Posterior vena cava (tissue), 2 donors: ENCODE data around the gene PAOX. TPM values are rescaled to one million over a fixed set of nuclear protein-coding genes. Genes with fewer than 3 reads are reported as not detected.
"Not testable (repeated sequence)": the region's sequence is repeated elsewhere in the genome, so short reads cannot be mapped to it uniquely, and the experiment has no call there.

Experiments used
- DNase-seq: peaks from one replicate; pipeline ENCODE4 v3.0.0-alpha.2; 2020; ENCODE audit warnings: low spot score
- intact Hi-C, 2 donors: fragments of 100-400 bp; cut with DNase I; formaldehyde crosslinking; loops; one replicate each; pipeline versions ENCODE4 v1.14.1 to v1.14.2; 2022 to 2023
- total RNA-seq, 2 donors: library from RNA; stranded (reverse); fragmentation: NEBNext Ultra II Directional; extraction: Animal tissue kit (Norgen Biotek cat#: 25700); gene quantifications; one replicate each; pipeline ENCODE4 v1.2.1, GENCODE V29; 2021
- donor health status: DM: yes; HTN: yes; CAD: no.
- donor health status: DM: yes; HTN: yes; CAD: no.

The PAOX gene
- total RNA-seq, 2 donors from 2014 or later = 2.8 to 3.5 TPM

- peak; percentile 81 for DNase-seq
- intact Hi-C loops = no loop called here
These were observed 15.7 kb downstream of the PAOX start for GRCh38 chr10:133394801-133395221.

DNA sequence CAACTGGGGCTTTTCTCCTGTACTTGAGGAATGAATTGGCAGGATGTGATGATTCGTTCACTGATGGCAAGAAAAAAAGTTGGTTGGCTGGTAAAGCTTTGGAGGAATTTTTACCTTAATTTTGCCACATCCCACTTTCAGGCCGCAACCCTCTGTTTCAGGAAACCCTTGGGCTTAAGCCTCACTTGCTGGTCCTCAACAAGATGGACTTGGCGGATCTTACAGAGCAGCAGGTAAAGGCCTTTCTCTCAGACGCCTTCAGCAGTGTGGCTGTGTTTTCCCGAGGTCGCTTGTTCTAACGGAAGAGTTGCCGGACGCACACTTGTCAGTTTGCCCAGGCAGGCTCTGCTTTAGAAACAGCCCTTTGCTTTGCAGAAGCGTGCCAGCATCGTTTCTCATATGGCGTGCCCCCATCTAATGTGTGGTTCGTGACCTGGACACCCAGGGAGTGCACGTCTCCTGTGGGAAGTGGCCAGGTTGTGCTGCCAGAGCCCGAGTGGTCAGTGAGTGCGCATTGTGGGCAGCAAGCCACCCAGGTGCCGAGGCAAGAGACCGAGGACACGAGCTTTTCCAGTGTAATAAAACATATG is 17.1 kb downstream of the PAOX start:
- peak; percentile 63 for DNase-seq
- intact Hi-C loops = no loop called here

- intact Hi-C loops = no loop called here
- no peak for DNase-seq
These were observed 18.9 kb downstream of the PAOX start for GRCh38 chr10:133397938-133398337.

DNA sequence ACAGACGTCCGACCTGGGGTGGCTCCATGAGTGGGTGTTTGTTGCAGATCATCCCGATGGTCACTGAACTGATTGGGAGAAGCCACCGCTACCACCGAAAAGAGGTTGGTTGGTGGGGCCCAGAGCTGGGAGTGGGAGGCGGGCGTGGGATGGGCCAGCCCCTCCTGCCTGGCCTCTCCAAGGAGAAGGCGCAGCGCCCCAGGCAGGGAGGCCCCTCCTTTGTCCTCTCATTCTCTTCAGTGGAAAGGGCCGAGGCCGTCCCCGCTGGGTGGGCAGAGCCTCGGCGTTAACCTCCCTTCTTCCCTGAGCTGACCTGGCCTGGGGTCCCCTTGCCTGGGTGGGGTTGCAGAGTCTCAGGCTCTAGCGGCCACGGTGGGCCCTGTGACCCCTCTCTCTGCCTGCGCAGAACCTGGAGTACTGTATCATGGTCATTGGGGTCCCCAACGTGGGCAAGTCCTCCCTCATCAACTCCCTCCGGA is 20.1 kb downstream of the PAOX start:
- intact Hi-C loops = no loop called here
- DNase-seq = peak; percentile 68

DNA sequence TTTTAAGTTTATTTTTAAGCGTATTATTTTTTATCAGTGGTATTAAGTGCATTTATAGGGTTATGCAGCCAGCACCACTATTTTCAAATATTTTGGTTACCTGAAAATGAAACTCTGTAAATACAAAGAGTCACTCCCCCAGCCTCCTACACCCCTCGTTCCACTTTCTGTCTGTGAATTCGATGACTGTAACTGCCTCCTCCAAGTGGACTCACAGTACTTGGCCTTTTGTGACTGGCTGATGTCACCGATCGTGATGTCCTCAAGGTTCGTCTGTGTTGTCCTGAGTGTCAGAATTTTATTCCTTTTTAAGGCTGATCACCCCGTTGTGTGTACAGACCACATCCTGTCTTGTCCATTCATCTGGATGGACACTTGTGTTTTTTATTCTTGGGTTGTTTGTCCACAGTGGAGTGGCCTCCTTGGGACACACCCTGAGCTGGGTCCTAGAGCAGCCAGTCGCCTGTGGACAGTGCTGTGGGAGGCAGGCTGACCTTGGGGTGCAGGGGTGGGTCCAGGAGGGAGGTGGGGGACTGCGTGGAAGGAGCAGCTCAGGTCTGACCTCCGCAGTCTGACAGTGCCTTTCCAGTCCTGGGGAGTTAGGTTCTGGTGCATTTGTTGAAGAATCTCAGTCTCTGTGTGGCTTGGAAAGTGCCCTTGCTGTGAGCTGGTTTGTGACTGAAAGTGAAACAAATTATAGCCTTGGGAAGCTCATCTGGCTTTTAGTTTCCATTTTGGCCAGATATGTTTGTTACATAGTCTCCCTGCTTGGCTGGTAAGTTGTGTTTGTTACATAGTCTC is 21.8 kb downstream of the PAOX start:
- intact Hi-C loops = no loop called here
- DNase-seq = peak; percentile 42

DNA sequence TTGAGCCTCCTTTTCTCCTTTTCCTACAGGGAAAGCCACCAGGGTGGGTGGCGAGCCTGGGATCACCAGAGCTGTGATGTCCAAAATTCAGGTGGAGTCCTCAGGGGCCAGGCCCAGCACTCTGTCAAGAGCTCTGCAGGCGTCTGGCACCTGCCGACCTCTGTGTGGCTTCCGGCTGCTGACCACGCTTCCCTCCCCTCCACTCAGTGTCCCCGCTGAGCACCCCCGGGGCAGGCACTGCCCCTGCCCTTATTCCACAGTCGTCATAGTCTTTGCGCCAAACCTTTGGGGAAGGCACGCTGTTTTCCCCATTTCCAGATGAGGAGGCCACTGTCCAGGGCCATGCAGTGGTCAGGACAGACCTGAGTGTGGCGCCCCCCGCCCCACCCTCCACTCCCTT is 22.4 kb downstream of the PAOX start:
- DNase-seq = peak; percentile 69
- intact Hi-C loops = no loop called here

DNA sequence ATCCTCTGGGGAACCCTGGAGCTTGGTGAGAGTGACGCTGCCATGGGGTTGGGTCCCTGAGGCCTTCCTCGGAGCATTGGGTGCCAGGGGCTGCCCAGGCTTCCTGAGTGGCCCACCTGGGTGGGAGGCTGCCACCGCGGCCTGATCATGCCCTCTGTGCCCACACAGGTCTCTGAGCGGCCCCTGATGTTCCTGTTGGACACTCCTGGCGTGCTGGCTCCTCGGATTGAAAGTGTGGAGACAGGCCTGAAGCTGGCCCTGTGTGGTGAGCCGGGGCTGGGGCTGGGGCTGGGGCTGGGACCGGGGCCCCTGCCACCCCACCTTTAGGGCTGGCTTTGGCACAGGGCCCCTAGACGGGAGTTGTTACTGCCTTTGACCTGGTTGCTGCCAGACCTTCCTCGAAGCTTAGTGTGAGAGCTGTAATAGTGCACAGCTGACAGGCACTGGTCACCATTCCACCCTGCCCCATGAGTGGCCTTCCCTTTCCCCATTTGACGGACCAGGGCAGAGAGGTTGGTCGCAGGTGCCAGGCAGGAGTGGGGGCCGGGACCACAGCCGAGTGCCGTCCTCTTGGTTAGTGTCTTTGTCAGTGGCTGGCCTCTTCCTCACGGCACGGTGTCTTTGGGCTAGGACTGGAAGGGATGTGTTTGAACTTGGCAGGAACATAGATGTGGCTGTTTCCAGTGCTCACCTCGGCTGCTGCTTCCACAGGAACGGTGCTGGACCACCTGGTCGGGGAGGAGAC is 23.1 kb downstream of the PAOX start:
- peak; percentile 69 for DNase-seq
- intact Hi-C loops = no loop called here

DNA sequence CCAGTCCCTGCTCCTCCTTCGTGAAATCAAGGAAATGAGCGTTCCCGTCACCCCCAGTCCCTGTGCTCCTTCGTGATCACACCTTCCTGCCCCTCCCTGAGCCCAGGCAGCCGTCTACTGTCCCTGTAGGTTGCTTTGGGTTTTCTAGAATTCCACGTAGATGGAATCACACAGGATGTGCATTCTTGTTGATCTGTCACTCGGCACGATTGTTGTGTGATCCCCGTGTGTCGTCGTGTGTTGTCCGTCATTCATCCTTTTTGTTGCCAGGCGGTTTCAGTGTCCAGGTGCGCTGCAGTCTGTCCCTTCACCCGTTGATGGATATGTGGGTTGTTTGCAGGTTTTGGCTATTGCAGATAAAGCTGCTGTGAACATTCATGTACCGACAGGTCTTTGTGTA is 24.3 kb downstream of the PAOX start:
- intact Hi-C loops = no loop called here
- DNase-seq = peak; percentile 12

- intact Hi-C loops = no loop called here
- no peak for DNase-seq
These were observed 24.7 kb downstream of the PAOX start for GRCh38 chr10:133403784-133404183.

DNA sequence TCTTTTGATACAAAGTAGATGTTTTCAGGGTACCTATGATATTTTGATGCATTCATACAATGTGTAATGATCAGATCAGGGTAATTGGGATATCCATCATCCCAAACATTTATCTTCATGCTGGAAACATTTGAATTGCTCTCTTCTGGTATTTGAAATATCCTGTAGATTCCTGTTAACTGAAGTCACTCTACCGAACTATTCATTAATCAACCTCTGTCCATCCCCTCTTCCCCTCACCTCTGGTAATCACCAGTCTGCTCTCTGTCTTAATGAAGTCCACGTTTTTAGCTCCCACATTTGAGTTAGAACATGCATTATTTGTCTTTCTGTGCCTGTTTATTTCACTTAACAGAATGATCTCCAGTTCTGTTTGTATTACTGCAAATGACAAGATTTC is 26.2 kb downstream of the PAOX start:
- no peak for DNase-seq
- intact Hi-C loops = no loop called here

DNA sequence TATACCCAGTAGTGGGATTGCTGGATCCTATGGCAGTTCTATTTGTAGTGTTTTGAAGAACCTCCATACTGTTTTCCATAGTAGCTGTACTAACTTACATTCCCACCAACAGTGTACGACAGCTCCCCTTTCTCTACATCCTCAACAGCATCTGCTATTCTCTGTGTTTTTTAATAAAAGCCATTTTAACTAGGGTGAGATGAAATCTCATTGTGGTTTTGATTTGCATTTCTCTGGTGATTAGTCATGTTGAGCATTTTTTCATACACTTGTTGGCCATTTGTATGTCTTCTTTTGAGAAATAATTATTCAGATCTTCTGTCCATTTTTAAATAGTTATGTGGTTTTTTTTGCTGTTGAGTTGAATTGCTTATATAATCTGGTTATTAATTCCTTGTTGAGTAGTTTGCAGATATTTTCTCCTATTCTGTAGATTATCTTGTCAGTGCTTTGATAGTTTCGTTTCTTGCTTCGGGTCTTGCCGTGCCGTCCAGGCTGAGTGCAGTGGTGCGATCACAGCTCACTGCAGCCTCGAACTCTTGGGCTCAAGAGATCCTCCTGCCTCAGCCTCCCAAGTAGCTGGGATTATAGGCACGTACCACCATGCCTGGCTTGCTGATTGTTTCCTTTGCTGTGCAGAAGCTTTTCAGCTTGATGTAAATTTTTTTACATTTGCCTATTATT is 26.9 kb downstream of the PAOX start:
- intact Hi-C loops = no loop called here
- DNase-seq = peak; percentile 26

GRCh38 chr10:133411523-133412380 is 32.7 kb downstream of the PAOX start:
- intact Hi-C loops = no loop called here
- DNase-seq = no peak

DNA sequence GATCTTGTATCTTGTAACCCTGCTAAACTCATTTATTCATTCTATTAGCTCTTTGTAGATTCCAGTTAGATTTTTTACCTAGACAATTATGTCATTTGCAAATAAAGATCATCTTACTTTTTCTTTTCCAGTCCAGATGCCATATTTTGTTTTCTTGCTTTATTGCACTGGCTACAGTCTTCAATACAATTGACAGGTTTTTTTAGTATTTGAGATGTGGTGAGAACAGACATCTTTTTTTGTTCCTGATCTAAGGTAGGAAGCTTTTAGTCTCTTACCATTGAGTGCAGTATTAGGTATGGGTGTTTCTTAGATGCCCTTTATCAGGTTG is 33.3 kb downstream of the PAOX start:
- DNase-seq = no peak
- intact Hi-C loops = no loop called here

- DNase-seq = peak; percentile 74
- intact Hi-C loops = not testable (repeated sequence)
These were observed 35.3 kb downstream of the PAOX start for GRCh38 chr10:133414401-133414800.

- intact Hi-C loops = no loop called here
- peak; percentile 71 for DNase-seq
These were observed 36.7 kb downstream of the PAOX start for GRCh38 chr10:133415752-133416151.

DNA sequence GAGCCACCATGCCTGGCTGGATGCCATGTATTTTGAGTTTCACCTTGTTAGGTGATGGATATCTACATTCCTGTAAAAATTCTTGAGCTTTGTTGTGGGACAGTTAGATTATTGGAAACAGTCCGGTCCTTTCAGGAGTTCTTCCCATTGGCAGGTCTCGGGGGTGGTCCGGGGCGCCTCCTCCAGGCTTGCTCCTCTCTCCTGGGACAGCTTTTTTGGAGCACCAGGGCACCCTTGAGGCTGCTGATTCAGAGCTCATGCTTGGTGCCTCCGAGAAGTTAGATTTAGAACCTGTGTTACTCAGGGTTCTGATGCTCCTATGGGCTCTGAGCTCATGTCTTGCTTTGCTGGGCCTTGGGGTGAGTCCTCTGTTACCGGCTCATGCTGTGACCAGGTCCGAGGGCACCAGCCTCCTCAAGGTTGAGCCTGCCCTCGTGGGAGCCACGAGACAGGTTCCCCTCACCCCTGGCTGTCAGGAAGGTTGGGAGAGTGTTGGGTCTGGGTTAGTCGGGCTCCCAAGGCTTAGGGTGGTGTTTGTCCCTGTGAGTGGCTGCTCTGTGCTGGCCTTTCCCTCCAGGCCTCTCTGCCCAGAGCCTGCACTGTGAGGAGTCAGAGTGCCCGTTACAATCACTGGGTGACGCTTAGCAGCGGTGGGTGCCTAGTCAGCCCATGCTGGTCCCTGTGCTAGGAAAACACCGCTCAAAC is 39.4 kb downstream of the PAOX start:
- intact Hi-C loops = no loop called here
- DNase-seq = peak; percentile 72

GRCh38 chr10:133419211-133419950 is 40.3 kb downstream of the PAOX start:
- intact Hi-C loops = no loop called here
- DNase-seq = peak; percentile 66

GRCh38 chr10:133420028-133420427 is 41.0 kb downstream of the PAOX start:
- peak; percentile 69 for DNase-seq
- intact Hi-C loops = no loop called here
